ENCODE data around the gene C17orf100. TPM values are rescaled to one million over a fixed set of nuclear protein-coding genes. Genes with fewer than 3 reads are reported as not detected.

C17orf100 gene
- total and polyA plus RNA-seq, 2 experiments from 2014 or later, result 2.4 to 7.1 TPM

GRCh38 chr17:6638046-6638908, 13.3 kb upstream of the C17orf100 start:
- no peak for DNase-seq (ENCODE audit: low read depth in 1 of 2, low spot score in 1 of 2)
- H3K27me3 ChIP-seq, result no peaks in the 10 kb centered on the region

GRCh38 chr17:6639014-6639585, 12.5 kb upstream of the C17orf100 start:
- peaks cover 20% of the 10 kb centered on the region for H3K36me3 ChIP-seq

More at GRCh38 chr17:6638046-6638908, 13.3 kb upstream of the C17orf100 start:
- TF ChIP-seq CTCF (IDR thresholded peaks at IDR 0.05; ENCODE audit: low read depth, low read length), result no peak
- Histone ChIP-seq H3K27ac (no peak overlapping the region), H3K4me3 (no peak overlapping the region), H3K4me1 (ENCODE audit: low read depth) (peaks cover 5% of the 10 kb centered on the region), H3K9me3 (ENCODE audit: low read depth) (no peaks in the 10 kb centered on the region), H3K36me3 (peaks cover 19% of the 10 kb centered on the region)

GRCh38 chr17:6639586-6640535, 11.7 kb upstream of the C17orf100 start:
- DNase-seq (ENCODE audit: low read depth in 1 of 2, low spot score in 1 of 2), result peak; percentile 59 to 66
- H3K9me3 ChIP-seq (ENCODE audit: low read depth), result no peaks in the 10 kb centered on the region
- H3K4me3 ChIP-seq, result peak overlapping the region; percentile 53
- no peaks in the 10 kb centered on the region for H3K27me3 ChIP-seq
- no peak for TF ChIP-seq CTCF (IDR thresholded peaks at IDR 0.05; ENCODE audit: low read depth, low read length)
- peaks cover 5% of the 10 kb centered on the region for H3K4me1 ChIP-seq (ENCODE audit: low read depth)
- H3K27ac ChIP-seq, result peak overlapping the region; percentile 78
- H3K36me3 ChIP-seq, result peaks cover 13% of the 10 kb centered on the region

More at GRCh38 chr17:6639014-6639585, 12.5 kb upstream of the C17orf100 start:
- H3K27ac ChIP-seq, result no peak overlapping the region
- H3K4me1 ChIP-seq (ENCODE audit: low read depth), result peaks cover 5% of the 10 kb centered on the region
- TF ChIP-seq CTCF (IDR thresholded peaks at IDR 0.05; ENCODE audit: low read depth, low read length), result no peak
- DNase-seq (ENCODE audit: low read depth in 1 of 2, low spot score in 1 of 2), result no peak
- H3K27me3 ChIP-seq, result no peaks in the 10 kb centered on the region
- H3K4me3 ChIP-seq, result peak overlapping the region; percentile 53
- no peaks in the 10 kb centered on the region for H3K9me3 ChIP-seq (ENCODE audit: low read depth)

- H3K9me3 ChIP-seq (ENCODE audit: low read depth), result no peaks in the 10 kb centered on the region
- H3K36me3 ChIP-seq, result peaks cover 13% of the 10 kb centered on the region
- DNase-seq (ENCODE audit: low read depth in 1 of 2, low spot score in 1 of 2), result peak; percentile 93
- no peak for TF ChIP-seq CTCF (IDR thresholded peaks at IDR 0.05; ENCODE audit: low read depth, low read length)
- H3K4me1 ChIP-seq (ENCODE audit: low read depth), result peaks cover 5% of the 10 kb centered on the region
- H3K4me3 ChIP-seq, result peak within 1 kb of the TSS; percentile 53
- H3K27ac ChIP-seq, result peak within 1 kb of the TSS; percentile 78
- no peaks in the 10 kb centered on the region for H3K27me3 ChIP-seq
Observed at GRCh38 chr17:6640536-6641246, 10.9 kb upstream of the C17orf100 start, which contains the start of the genes KIAA0753 and TXNDC17. KIAA0753 (minus strand) TSS chr17:6640711; CDS start chr17:6635103, 5,608 bp downstream. TXNDC17 (plus strand) TSS chr17:6641060; CDS start chr17:6641083, 23 bp downstream.
